Cardiac septum (tissue), 1 donor: Measurements from ENCODE around the gene NCAPD2. TPM values are rescaled to one million over a fixed set of nuclear protein-coding genes. Genes with fewer than 3 reads are reported as not detected.

Experiments used
- total RNA-seq: library from RNA; stranded (reverse); fragmentation: NEBNext Ultra II Directional; extraction: Animal tissue kit (Norgen Biotek cat#: 25700); gene quantifications from one replicate; pipeline ENCODE4 v1.2.1, GENCODE V29; 2021
- donor health status: DM: no; HTN: no; CAD: no.

The NCAPD2 gene
- total RNA-seq, 1 donor from 2014 or later = 12.0 TPM

Other genes with a start within 250 kb of the NCAPD2 start
- gene PLEKHG6, start 183.4 kb upstream of the NCAPD2 start, total RNA-seq = 0.30 TPM
- 60.0 TPM for gene TNFRSF1A, start 152.0 kb upstream of the NCAPD2 start, total RNA-seq
- 0.46 TPM for gene SCNN1A, start 118.5 kb upstream of the NCAPD2 start, total RNA-seq
- 29.4 TPM for gene LTBR, start 109.9 kb upstream of the NCAPD2 start, total RNA-seq
- gene CD27, start 49.1 kb upstream of the NCAPD2 start, total RNA-seq = not detected
- gene TAPBPL, start 42.1 kb upstream of the NCAPD2 start, total RNA-seq = 17.2 TPM
- gene VAMP1, start 23.4 kb upstream of the NCAPD2 start, total RNA-seq = 4.1 TPM
- gene MRPL51, start 840 bp upstream of the NCAPD2 start, total RNA-seq = 174 TPM
- 4,827 TPM for gene GAPDH, start 40.4 kb downstream of the NCAPD2 start, total RNA-seq
- 24.8 TPM for gene IFFO1, start 61.9 kb downstream of the NCAPD2 start, total RNA-seq
- 18.5 TPM for gene NOP2, start 74.2 kb downstream of the NCAPD2 start, total RNA-seq
- gene CHD4, start 113.3 kb downstream of the NCAPD2 start, total RNA-seq = 186 TPM
- gene LPAR5, start 141.9 kb downstream of the NCAPD2 start, total RNA-seq = 2.6 TPM
- gene ACRBP, start 153.3 kb downstream of the NCAPD2 start, total RNA-seq = 1.6 TPM
- 20.6 TPM for gene ING4, start 169.0 kb downstream of the NCAPD2 start, total RNA-seq
- gene ZNF384, start 195.3 kb downstream of the NCAPD2 start, total RNA-seq = 32.7 TPM
- 0.40 TPM for gene PIANP, start 206.7 kb downstream of the NCAPD2 start, total RNA-seq
- gene COPS7A, start 229.9 kb downstream of the NCAPD2 start, total RNA-seq = 64.7 TPM